ENCODE measurements around the gene VAV3.

DNA sequence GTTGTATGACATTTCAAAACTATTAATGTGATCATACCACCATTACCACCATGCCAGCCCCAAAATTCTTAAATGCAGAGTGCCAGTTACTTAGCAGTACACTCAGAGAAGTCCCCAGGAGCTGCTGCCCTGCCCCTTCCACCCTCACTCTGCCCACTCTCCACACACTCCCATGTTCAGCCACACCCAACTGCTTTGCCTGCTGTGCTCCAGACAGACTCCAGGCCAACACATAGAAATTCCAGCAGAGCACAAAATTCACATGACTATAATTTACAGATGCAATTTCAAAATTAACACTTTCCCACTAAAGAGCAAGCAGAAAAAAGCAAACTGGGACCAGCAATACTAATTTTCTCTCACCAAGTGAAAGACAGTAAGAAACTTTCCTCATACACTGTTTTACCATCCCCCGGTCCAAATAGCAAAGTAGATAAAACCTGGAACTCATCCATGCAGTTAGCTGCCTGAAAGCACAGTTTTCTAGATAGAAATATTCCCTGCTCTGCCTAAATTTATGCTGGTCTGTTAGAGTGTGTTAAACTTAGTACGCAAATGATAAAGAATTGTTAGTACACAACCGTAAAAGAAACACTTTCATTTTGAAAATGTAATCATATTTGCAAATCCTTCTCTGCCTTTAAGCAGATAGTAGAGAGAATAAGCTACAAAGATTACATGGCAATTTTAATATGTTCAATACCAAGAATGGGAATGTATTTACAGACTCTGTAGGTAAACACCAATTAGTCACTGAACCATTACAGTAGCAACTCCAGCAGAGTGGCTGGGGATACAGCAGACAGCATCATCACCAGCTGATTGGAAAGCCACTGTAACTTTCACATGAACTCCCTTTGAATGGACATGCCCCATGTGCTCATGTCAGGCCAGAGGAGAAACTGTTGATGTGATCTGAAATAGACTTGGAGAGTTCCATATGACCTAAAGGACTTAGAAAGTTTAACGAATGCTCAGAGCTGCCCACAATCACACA, 176.5 kb downstream of the VAV3 start:
- TF ChIP-seq, protein P1, sequence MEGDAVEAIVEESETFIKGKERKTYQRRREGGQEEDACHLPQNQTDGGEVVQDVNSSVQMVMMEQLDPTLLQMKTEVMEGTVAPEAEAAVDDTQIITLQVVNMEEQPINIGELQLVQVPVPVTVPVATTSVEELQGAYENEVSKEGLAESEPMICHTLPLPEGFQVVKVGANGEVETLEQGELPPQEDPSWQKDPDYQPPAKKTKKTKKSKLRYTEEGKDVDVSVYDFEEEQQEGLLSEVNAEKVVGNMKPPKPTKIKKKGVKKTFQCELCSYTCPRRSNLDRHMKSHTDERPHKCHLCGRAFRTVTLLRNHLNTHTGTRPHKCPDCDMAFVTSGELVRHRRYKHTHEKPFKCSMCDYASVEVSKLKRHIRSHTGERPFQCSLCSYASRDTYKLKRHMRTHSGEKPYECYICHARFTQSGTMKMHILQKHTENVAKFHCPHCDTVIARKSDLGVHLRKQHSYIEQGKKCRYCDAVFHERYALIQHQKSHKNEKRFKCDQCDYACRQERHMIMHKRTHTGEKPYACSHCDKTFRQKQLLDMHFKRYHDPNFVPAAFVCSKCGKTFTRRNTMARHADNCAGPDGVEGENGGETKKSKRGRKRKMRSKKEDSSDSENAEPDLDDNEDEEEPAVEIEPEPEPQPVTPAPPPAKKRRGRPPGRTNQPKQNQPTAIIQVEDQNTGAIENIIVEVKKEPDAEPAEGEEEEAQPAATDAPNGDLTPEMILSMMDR (IDR thresholded peaks at IDR 0.05): no peak
- TF ChIP-seq POLR2A (IDR thresholded peaks at IDR 0.05): no peak

All from body of pancreas (tissue), 4 donors.